Endothelial cell of umbilical vein (primary cell): ENCODE measurements around the gene CAPRIN2.

Experiments
- MYC ChIP-seq: IDR thresholded peaks from one replicate; pipeline ENCODE4 v1.6.1; 2011; ENCODE audit warnings: mild to moderate bottlenecking, low read depth, low read length
- POLR2A ChIP-seq: IDR thresholded peaks from 2 replicates; pipeline ENCODE4 v1.6.1; 2012; ENCODE audit warnings: low read depth, mild to moderate bottlenecking, control low read depth, low read length
- POLR2AphosphoS5 ChIP-seq: IDR thresholded peaks from 2 replicates; pipeline ENCODE4 v1.6.1; 2012; ENCODE audit warnings: low read depth, mild to moderate bottlenecking, control low read depth, low read length, moderate library complexity; ENCODE audit not compliant: insufficient read depth
- TF ChIP-seq, protein P1 (sequence below), 2 donors: IDR thresholded peaks; 1 replicate in 1 of 2; 2 replicates in 1 of 2; pipeline ENCODE4 v1.5.1; 2011; ENCODE audit warnings: low read length in 2 of 2, mild to moderate bottlenecking in 2 of 2, moderate library complexity in 2 of 2, control low read depth in 1 of 2, inconsistent platforms in 1 of 2, low read depth in 1 of 2; ENCODE audit not compliant: insufficient read depth in 1 of 2; ENCODE audit errors: extremely low read depth in 1 of 2
- TF ChIP-seq, protein P2 (sequence below): IDR thresholded peaks from 2 replicates; pipeline ENCODE4 v1.6.1; 2011; ENCODE audit not compliant: insufficient read depth, insufficient read length

DNA sequence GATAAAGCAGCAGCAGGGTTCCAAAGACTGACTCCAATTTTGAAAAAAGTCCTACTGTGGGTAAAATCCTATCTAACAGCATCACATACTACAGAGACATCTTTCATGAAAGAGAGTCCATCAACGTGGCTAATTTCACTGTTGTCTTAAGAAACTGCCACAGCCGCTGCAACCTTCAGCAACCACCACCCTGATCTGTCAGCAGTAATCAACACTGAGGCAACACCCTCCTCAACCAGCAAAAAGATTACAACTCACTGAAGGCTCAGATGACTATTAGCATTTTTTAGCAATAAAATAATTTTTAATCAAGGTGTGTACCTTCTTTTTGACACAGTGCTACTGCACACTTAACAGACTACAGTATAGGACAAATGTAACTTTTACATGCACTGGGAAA lies 6.6 kb downstream of the CAPRIN2 start:
- TF ChIP-seq, protein P1, sequence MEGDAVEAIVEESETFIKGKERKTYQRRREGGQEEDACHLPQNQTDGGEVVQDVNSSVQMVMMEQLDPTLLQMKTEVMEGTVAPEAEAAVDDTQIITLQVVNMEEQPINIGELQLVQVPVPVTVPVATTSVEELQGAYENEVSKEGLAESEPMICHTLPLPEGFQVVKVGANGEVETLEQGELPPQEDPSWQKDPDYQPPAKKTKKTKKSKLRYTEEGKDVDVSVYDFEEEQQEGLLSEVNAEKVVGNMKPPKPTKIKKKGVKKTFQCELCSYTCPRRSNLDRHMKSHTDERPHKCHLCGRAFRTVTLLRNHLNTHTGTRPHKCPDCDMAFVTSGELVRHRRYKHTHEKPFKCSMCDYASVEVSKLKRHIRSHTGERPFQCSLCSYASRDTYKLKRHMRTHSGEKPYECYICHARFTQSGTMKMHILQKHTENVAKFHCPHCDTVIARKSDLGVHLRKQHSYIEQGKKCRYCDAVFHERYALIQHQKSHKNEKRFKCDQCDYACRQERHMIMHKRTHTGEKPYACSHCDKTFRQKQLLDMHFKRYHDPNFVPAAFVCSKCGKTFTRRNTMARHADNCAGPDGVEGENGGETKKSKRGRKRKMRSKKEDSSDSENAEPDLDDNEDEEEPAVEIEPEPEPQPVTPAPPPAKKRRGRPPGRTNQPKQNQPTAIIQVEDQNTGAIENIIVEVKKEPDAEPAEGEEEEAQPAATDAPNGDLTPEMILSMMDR (IDR thresholded peaks at IDR 0.05; ENCODE audit: extremely low read depth in 1 of 2, insufficient read depth in 1 of 2, low read depth in 1 of 2, low read length in 2 of 2): no peak
- no peak for TF ChIP-seq MYC
- TF ChIP-seq POLR2AphosphoS5: no peak
- no peak for TF ChIP-seq POLR2A
- TF ChIP-seq, protein P2, sequence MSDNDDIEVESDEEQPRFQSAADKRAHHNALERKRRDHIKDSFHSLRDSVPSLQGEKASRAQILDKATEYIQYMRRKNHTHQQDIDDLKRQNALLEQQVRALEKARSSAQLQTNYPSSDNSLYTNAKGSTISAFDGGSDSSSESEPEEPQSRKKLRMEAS: no peak
